GM10248 (cell line): ENCODE results near the gene AHCYL1.

Source experiments
- CTCF ChIA-PET: fragments of 300-600 bp; sonication (Branson Sonifier 250); formaldehyde crosslinking; extraction: SDS; loops from one replicate; lab custom pipeline; 2021; ENCODE audit warnings: antibody characterized with exemption; lab: Yijun Ruan, JAX
- POLR2A ChIA-PET: fragments of 350-650 bp; sonication (Branson Sonifier 250); formaldehyde crosslinking; extraction: SDS; loops from one replicate; lab custom pipeline; 2020; ENCODE audit warnings: antibody characterized with exemption; lab: Yijun Ruan, JAX
- DNase-seq: peaks from one replicate; pipeline ENCODE4 v3.0.0; 2012; ENCODE audit errors: extremely low spot score
- TF ChIP-seq, protein P1 (sequence below): IDR thresholded peaks from 2 replicates; pipeline ENCODE4 v1.5.1; 2012; ENCODE audit warnings: mild to moderate bottlenecking, low read depth; ENCODE audit errors: extremely low read depth, missing control alignments, control extremely low read depth

AHCYL1 gene

GRCh38 chr1:109990302-109990653 is 5.7 kb downstream of the AHCYL1 start:
- ChIA-PET POLR2A (no interaction called here), CTCF (interaction anchor here (1.2 kb wide), 3 partner anchors 17 to 213 kb away, joined by 4 to 6 read pairs (median 4); no protein-coding TSS in a partner anchor)
- TF ChIP-seq, protein P1, sequence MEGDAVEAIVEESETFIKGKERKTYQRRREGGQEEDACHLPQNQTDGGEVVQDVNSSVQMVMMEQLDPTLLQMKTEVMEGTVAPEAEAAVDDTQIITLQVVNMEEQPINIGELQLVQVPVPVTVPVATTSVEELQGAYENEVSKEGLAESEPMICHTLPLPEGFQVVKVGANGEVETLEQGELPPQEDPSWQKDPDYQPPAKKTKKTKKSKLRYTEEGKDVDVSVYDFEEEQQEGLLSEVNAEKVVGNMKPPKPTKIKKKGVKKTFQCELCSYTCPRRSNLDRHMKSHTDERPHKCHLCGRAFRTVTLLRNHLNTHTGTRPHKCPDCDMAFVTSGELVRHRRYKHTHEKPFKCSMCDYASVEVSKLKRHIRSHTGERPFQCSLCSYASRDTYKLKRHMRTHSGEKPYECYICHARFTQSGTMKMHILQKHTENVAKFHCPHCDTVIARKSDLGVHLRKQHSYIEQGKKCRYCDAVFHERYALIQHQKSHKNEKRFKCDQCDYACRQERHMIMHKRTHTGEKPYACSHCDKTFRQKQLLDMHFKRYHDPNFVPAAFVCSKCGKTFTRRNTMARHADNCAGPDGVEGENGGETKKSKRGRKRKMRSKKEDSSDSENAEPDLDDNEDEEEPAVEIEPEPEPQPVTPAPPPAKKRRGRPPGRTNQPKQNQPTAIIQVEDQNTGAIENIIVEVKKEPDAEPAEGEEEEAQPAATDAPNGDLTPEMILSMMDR: no peak
- DNase-seq: no peak

DNA sequence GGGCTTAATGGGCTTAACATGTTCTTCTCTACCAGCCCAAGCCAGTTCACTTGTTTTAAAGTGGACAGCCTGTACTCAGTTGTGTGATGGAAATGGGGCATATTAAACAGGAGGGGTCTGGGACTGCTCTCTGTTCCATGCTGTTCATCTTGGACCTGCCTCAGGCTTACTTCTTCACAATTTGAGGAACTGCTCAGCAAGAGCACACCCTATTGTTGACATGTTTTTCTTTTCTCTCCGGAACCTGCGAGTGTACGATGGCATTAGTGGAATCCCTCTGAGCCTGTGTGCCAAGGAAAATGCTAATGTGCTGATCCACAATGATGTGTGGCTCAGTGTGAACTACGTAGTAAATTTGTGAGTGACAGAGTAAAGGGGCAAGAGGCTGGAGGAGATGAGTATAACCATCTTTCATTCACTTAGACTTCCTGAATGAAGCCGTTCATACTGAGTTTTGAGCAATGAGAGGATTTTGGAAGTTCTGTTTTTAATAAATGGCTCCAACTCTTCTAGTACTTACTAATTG is 6.9 kb downstream of the AHCYL1 start:
- ChIA-PET CTCF (interaction anchor here (1.2 to 11.5 kb wide), 3 partner anchors 6 to 215 kb away, joined by 3 to 96 read pairs (median 68); partner anchors contain the start of gene AHCYL1), POLR2A (interaction anchor here (0.6 kb wide), 2 partner anchors 23 to 254 kb away, joined by 3 read pairs; no protein-coding TSS in a partner anchor)
- TF ChIP-seq, protein P1: no peak
- no peak for DNase-seq

- TF ChIP-seq, protein P1: no peak
- ChIA-PET POLR2A (no interaction called here), CTCF (interaction anchor here (1.1 to 11.5 kb wide), 5 partner anchors 8 to 354 kb away, joined by 3 to 96 read pairs (median 11); partner anchors contain the start of gene AHCYL1)
- no peak for DNase-seq
Measured at GRCh38 chr1:109993885-109994284, 9.3 kb downstream of the AHCYL1 start.

GRCh38 chr1:109994654-109995053 is 10.1 kb downstream of the AHCYL1 start:
- ChIA-PET CTCF (interaction anchor here (1.0 to 11.5 kb wide), 6 partner anchors 9 to 219 kb away, joined by 3 to 96 read pairs (median 9); partner anchors contain the start of gene AHCYL1), POLR2A (no interaction called here)
- TF ChIP-seq, protein P1: no peak
- DNase-seq: no peak

DNA sequence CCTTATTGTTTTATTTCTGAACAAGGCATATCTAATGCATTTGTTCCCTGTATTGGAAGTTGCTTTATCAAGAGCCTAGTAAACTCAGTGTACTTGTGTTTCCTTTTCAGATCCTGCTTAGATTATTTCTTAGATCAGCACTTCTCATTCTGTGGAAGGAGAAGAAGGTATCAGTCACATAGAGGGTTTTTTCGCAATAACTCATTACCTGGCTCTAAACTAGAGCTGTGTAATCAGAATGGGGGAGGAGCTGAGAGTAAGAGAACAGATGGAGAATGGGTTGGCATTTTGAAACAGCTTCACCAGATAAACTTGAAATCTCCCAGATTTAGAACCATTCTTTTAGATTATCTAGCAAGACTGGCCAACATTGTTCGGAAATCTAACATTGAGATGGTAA is 11.0 kb downstream of the AHCYL1 start:
- POLR2A ChIA-PET: interaction anchor here (0.7 kb wide), 1 partner anchor 11 kb away, joined by 3 read pairs; the partner anchor contains the start of gene AHCYL1
- no peak for DNase-seq
- TF ChIP-seq, protein P1: no peak
- CTCF ChIA-PET: interaction anchor here (1.2 to 11.5 kb wide), 4 partner anchors 10 to 356 kb away, joined by 3 to 96 read pairs (median 38); partner anchors contain the start of gene AHCYL1

DNA sequence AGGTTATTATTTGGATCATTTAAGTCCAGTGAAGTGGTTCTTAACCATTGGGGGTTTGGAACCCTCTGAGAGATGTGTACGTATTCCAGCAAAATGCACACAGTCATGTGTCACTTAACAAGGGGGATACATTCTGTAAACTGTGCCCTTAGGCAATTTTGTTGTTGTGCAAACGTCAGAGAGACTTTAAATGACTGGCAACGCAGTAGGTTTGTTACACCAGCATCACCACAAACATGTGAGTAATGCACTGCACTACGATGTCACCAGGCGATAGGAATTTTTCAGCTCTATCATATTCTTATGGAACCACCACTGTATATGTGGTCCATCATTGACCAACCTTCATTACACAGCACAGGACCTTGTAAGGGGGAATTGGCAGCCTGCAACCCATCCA is 11.9 kb downstream of the AHCYL1 start:
- DNase-seq: no peak
- POLR2A ChIA-PET: no interaction called here
- TF ChIP-seq, protein P1: no peak
- CTCF ChIA-PET: interaction anchor here (0.7 to 11.5 kb wide), 6 partner anchors 11 to 356 kb away, joined by 3 to 96 read pairs (median 6); partner anchors contain the start of gene AHCYL1
